ENCODE data around the gene CSGALNACT2.

Gene CSGALNACT2

DNA sequence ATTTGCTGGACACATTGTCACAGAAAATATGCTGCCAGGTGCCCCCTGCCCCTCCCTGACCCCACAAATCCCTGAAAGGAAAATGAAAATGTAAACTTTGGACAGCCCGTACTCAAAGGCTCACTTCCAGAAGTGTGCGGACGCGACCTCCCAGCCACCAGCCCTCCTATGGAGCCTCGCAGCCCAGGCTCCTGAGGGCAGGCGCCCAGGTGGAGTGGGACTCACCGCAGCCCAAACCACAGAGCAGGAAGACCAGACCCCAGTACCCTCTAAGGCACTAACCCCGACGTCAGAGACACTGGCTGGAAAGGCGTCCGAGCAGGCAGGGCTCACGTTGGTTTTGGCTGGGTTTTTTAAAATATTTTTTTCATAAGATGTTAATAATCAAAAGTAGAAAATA lies 57.3 kb downstream of the CSGALNACT2 start:
- Histone ChIP-seq H3K27ac (ENCODE audit: low read length) (no peak overlapping the region), H3K4me1 (ENCODE audit: low read length) (no peaks in the 10 kb centered on the region), H4K20me1 (ENCODE audit: insufficient read depth, low read length) (no peaks in the 10 kb centered on the region), H3K79me2 (ENCODE audit: low read length) (no peaks in the 10 kb centered on the region), H2AFZ (ENCODE audit: low read depth, low read length) (no peak overlapping the region), H3K9ac (ENCODE audit: low read length) (no peak overlapping the region), H3K9me3 (ENCODE audit: insufficient read depth, low read length) (no peaks in the 10 kb centered on the region), H3K27me3 (ENCODE audit: low read depth, low read length) (no peaks in the 10 kb centered on the region), H3K4me2 (ENCODE audit: low read length) (no peak overlapping the region), H3K36me3 (replicated peaks; ENCODE audit: low read depth, low read length) (no peaks in the 10 kb centered on the region), H3K4me3 (ENCODE audit: low read length) (no peak overlapping the region)
- TF ChIP-seq EZH2phosphoT487 (IDR thresholded peaks at IDR 0.05; ENCODE audit: low read depth) = no peak
- TF ChIP-seq, protein P1, sequence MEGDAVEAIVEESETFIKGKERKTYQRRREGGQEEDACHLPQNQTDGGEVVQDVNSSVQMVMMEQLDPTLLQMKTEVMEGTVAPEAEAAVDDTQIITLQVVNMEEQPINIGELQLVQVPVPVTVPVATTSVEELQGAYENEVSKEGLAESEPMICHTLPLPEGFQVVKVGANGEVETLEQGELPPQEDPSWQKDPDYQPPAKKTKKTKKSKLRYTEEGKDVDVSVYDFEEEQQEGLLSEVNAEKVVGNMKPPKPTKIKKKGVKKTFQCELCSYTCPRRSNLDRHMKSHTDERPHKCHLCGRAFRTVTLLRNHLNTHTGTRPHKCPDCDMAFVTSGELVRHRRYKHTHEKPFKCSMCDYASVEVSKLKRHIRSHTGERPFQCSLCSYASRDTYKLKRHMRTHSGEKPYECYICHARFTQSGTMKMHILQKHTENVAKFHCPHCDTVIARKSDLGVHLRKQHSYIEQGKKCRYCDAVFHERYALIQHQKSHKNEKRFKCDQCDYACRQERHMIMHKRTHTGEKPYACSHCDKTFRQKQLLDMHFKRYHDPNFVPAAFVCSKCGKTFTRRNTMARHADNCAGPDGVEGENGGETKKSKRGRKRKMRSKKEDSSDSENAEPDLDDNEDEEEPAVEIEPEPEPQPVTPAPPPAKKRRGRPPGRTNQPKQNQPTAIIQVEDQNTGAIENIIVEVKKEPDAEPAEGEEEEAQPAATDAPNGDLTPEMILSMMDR (IDR thresholded peaks at IDR 0.05; ENCODE audit: low read depth, low read length) = no peak

DNA sequence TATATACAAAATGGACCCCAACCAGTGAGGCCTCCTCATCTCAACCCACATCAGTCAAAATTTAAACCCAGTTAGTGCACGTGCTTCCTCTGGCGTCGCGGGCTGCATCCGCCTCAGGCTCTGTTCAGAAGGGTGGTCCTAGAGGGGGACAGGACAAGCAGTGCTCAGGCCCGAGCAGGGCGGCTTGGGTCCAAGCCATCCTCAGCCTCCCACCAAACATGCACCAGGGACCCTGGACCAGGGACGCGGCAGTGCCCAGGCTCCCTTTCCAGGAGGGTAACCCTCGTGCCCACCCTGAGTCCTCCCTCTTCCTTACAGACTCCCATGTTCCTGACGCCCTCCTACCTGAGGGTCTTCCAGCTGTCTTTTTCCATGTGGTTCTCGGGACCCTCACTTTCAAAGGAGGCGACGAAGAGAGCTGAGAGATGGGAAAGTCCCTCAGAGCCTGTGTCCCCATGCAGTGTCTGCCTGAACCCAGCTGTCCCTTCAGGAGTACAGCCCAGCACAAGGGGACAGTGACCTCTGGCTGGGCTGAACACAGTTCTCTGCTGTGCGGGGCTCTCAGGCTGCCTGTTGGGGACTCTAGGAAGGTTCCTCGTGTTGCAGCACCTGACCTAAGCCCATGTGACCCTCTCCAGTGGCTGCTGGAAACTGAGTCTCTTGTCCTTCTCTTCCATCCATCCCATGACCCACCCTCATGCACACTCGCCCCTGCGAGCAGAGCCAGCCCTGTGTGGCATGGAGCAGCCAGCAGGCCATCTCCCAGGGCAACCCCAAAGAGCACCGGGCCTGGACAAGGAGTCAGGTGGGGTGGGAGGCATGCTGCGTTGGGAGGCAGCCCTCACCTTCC lies 58.1 kb downstream of the CSGALNACT2 start:
- H3K9me3 ChIP-seq (ENCODE audit: insufficient read depth, low read length) = no peaks in the 10 kb centered on the region
- no peak for TF ChIP-seq EZH2phosphoT487 (IDR thresholded peaks at IDR 0.05; ENCODE audit: low read depth)
- TF ChIP-seq, protein P1 (IDR thresholded peaks at IDR 0.05; ENCODE audit: low read depth, low read length) = no peak
- no peak overlapping the region for H3K9ac ChIP-seq (ENCODE audit: low read length)
- no peaks in the 10 kb centered on the region for H3K4me1 ChIP-seq (ENCODE audit: low read length)
- no peak overlapping the region for H3K4me2 ChIP-seq (ENCODE audit: low read length)
- no peak overlapping the region for H2AFZ ChIP-seq (ENCODE audit: low read depth, low read length)
- no peak overlapping the region for H3K4me3 ChIP-seq (ENCODE audit: low read length)
- H4K20me1 ChIP-seq (ENCODE audit: insufficient read depth, low read length) = no peaks in the 10 kb centered on the region
- no peaks in the 10 kb centered on the region for H3K27me3 ChIP-seq (ENCODE audit: low read depth, low read length)
- no peaks in the 10 kb centered on the region for H3K36me3 ChIP-seq (replicated peaks; ENCODE audit: low read depth, low read length)
- H3K27ac ChIP-seq (ENCODE audit: low read length) = no peak overlapping the region
- H3K79me2 ChIP-seq (ENCODE audit: low read length) = no peaks in the 10 kb centered on the region

GRCh38 chr10:43196981-43197833 lies 59.0 kb downstream of the CSGALNACT2 start:
- no peaks in the 10 kb centered on the region for H3K79me2 ChIP-seq (ENCODE audit: low read length)
- TF ChIP-seq EZH2phosphoT487 (IDR thresholded peaks at IDR 0.05; ENCODE audit: low read depth) = no peak
- TF ChIP-seq, protein P1 (IDR thresholded peaks at IDR 0.05; ENCODE audit: low read depth, low read length) = no peak
- no peaks in the 10 kb centered on the region for H3K4me1 ChIP-seq (ENCODE audit: low read length)
- no peaks in the 10 kb centered on the region for H3K36me3 ChIP-seq (replicated peaks; ENCODE audit: low read depth, low read length)
- H3K4me2 ChIP-seq (ENCODE audit: low read length) = no peak overlapping the region
- no peak overlapping the region for H2AFZ ChIP-seq (ENCODE audit: low read depth, low read length)
- no peak overlapping the region for H3K4me3 ChIP-seq (ENCODE audit: low read length)
- no peak overlapping the region for H3K9ac ChIP-seq (ENCODE audit: low read length)
- no peaks in the 10 kb centered on the region for H3K27me3 ChIP-seq (ENCODE audit: low read depth, low read length)
- H3K27ac ChIP-seq (ENCODE audit: low read length) = no peak overlapping the region
- H4K20me1 ChIP-seq (ENCODE audit: insufficient read depth, low read length) = no peaks in the 10 kb centered on the region
- H3K9me3 ChIP-seq (ENCODE audit: insufficient read depth, low read length) = no peaks in the 10 kb centered on the region

All from OCI-LY3 (cell line).